GM21447 (cell line): ENCODE data around the gene MLLT10.

ENCODE experiments used
- ATAC-seq: cut with Tn5 transposase; IDR thresholded peaks from one replicate; pipeline ENCODE4 v1.9.1; 2021; ENCODE audit not compliant: unreplicated experiment

Gene MLLT10

GRCh38 chr10:21759232-21759631, 225.2 kb downstream of the MLLT10 start:
- no peak for ATAC-seq

GRCh38 chr10:21760332-21760731, 226.3 kb downstream of the MLLT10 start:
- no peak for ATAC-seq

GRCh38 chr10:21764466-21765189, 230.6 kb downstream of the MLLT10 start:
- no peak for ATAC-seq

- ATAC-seq: no peak
These were observed 235.0 kb downstream of the MLLT10 start for GRCh38 chr10:21769041-21769440.

GRCh38 chr10:21771219-21771618, 237.2 kb downstream of the MLLT10 start:
- ATAC-seq: no peak

- no peak for ATAC-seq
These were observed 242.9 kb downstream of the MLLT10 start for GRCh38 chr10:21776883-21777282.

GRCh38 chr10:21791276-21791675, 257.2 kb downstream of the MLLT10 start:
- no peak for ATAC-seq
